IPS-20b (cell line): ENCODE results near the gene AOC2.
"Not testable (repeated sequence)": the region's sequence is repeated elsewhere in the genome, so short reads cannot be mapped to it uniquely, and the experiment has no call there.

Experiments
- H3K27ac ChIP-seq: one replicate; pipeline ENCODE4 v1.5.1; 2013; ENCODE audit warnings: low read length
- H3K27me3 ChIP-seq: 2 replicates; pipeline ENCODE4 v1.6.1; 2013; ENCODE audit warnings: mild to moderate bottlenecking, low read length, inconsistent platforms; ENCODE audit not compliant: insufficient read depth
- H3K36me3 ChIP-seq: 2 replicates; pipeline ENCODE4 v1.6.1; 2013; ENCODE audit warnings: low read depth, mild to moderate bottlenecking, inconsistent platforms, low read length, moderate library complexity; ENCODE audit not compliant: insufficient read depth
- H3K4me1 ChIP-seq: 2 replicates; pipeline ENCODE4 v1.6.1; 2013; ENCODE audit warnings: mild to moderate bottlenecking, control low read depth, inconsistent platforms, low read length, moderate library complexity; ENCODE audit not compliant: insufficient read depth
- H3K4me3 ChIP-seq: 2 replicates; pipeline ENCODE4 v1.5.1; 2013; ENCODE audit warnings: mild to moderate bottlenecking, low read length, inconsistent platforms
- H3K9ac ChIP-seq: 2 replicates; pipeline ENCODE4 v1.6.1; 2013; ENCODE audit warnings: low read depth, mild to moderate bottlenecking, inconsistent platforms, low read length, moderate library complexity
- H3K9me3 ChIP-seq: 2 replicates; pipeline ENCODE4 v1.6.1; 2013; ENCODE audit warnings: mild to moderate bottlenecking, low read depth, low read length, inconsistent platforms; ENCODE audit not compliant: insufficient read depth

The AOC2 gene

GRCh38 chr17:42865638-42866094 is 21.3 kb downstream of the AOC2 start:
- H3K4me1 ChIP-seq, result no peaks in the 10 kb centered on the region
- peaks cover 3% of the 10 kb centered on the region; the same call in 1 of the 2 replicates for H3K9me3 ChIP-seq
- H3K36me3 ChIP-seq, result no peaks in the 10 kb centered on the region
- no peak overlapping the region for H3K9ac ChIP-seq
- H3K27ac ChIP-seq, result no peak overlapping the region
- H3K27me3 ChIP-seq, result no peaks in the 10 kb centered on the region
- H3K4me3 ChIP-seq, result no peak overlapping the region

GRCh38 chr17:42866216-42866615 is 21.8 kb downstream of the AOC2 start:
- Histone ChIP-seq H3K27ac (no peak overlapping the region), H3K4me3 (no peak overlapping the region), H3K9me3 (peaks cover 5% of the 10 kb centered on the region; the same call in 1 of the 2 replicates), H3K27me3 (no peaks in the 10 kb centered on the region), H3K4me1 (no peaks in the 10 kb centered on the region), H3K36me3 (no peaks in the 10 kb centered on the region), H3K9ac (no peak overlapping the region)

GRCh38 chr17:42866631-42867575 is 22.5 kb downstream of the AOC2 start:
- no peak overlapping the region for H3K4me3 ChIP-seq
- H3K27ac ChIP-seq, result no peak overlapping the region
- H3K27me3 ChIP-seq, result no peaks in the 10 kb centered on the region
- H3K9me3 ChIP-seq, result peaks cover 5% of the 10 kb centered on the region; the same call in 1 of the 2 replicates
- no peak overlapping the region for H3K9ac ChIP-seq
- no peaks in the 10 kb centered on the region for H3K36me3 ChIP-seq
- no peaks in the 10 kb centered on the region for H3K4me1 ChIP-seq

GRCh38 chr17:42867694-42868261 is 23.4 kb downstream of the AOC2 start:
- not testable (repeated sequence) for H3K9me3 ChIP-seq, H3K27ac ChIP-seq, H3K4me3 ChIP-seq, H3K27me3 ChIP-seq, H3K9ac ChIP-seq, H3K4me1 ChIP-seq, H3K36me3 ChIP-seq

GRCh38 chr17:42868338-42868737 is 24.0 kb downstream of the AOC2 start:
- no peaks in the 10 kb centered on the region for H3K4me1 ChIP-seq
- no peak overlapping the region for H3K9ac ChIP-seq

GRCh38 chr17:42871647-42872046 is 27.3 kb downstream of the AOC2 start:
- H3K27me3 ChIP-seq, result no peaks in the 10 kb centered on the region
- H3K36me3 ChIP-seq, result no peaks in the 10 kb centered on the region
- no peak overlapping the region for H3K9ac ChIP-seq
- peaks cover 5% of the 10 kb centered on the region; the same call in 1 of the 2 replicates for H3K9me3 ChIP-seq
- H3K4me1 ChIP-seq, result no peaks in the 10 kb centered on the region
- no peak overlapping the region for H3K4me3 ChIP-seq
- no peak overlapping the region for H3K27ac ChIP-seq

More at GRCh38 chr17:42868338-42868737, 24.0 kb downstream of the AOC2 start:
- Histone ChIP-seq H3K9me3 (peaks cover 5% of the 10 kb centered on the region; the same call in 1 of the 2 replicates), H3K27ac (no peak overlapping the region), H3K27me3 (no peaks in the 10 kb centered on the region), H3K36me3 (no peaks in the 10 kb centered on the region), H3K4me3 (no peak overlapping the region)

GRCh38 chr17:42872251-42872965 is 28.0 kb downstream of the AOC2 start:
- Histone ChIP-seq H3K4me3 (no peak overlapping the region), H3K36me3 (no peaks in the 10 kb centered on the region), H3K9me3 (peaks cover 5% of the 10 kb centered on the region; the same call in 1 of the 2 replicates), H3K4me1 (no peaks in the 10 kb centered on the region), H3K27ac (no peak overlapping the region), H3K27me3 (peaks cover 8% of the 10 kb centered on the region), H3K9ac (no peak overlapping the region)

- Histone ChIP-seq H3K4me3 (no peak overlapping the region), H3K9me3 (peaks cover 5% of the 10 kb centered on the region; the same call in 1 of the 2 replicates), H3K4me1 (peaks cover 1% of the 10 kb centered on the region; the same call in 1 of the 2 replicates), H3K9ac (no peak overlapping the region), H3K27me3 (peaks cover 17% of the 10 kb centered on the region), H3K36me3 (no peaks in the 10 kb centered on the region), H3K27ac (no peak overlapping the region)
Measured at GRCh38 chr17:42873315-42873714, 28.9 kb downstream of the AOC2 start.

- H3K27me3 ChIP-seq, result peaks cover 25% of the 10 kb centered on the region
- not testable (repeated sequence) for H3K36me3 ChIP-seq, H3K27ac ChIP-seq, H3K9me3 ChIP-seq, H3K9ac ChIP-seq, H3K4me1 ChIP-seq, H3K4me3 ChIP-seq
Measured at GRCh38 chr17:42873932-42874695, 29.7 kb downstream of the AOC2 start.

- Histone ChIP-seq H3K27me3 (peaks cover 35% of the 10 kb centered on the region), H3K36me3 (no peaks in the 10 kb centered on the region), H3K4me1 (peaks cover 5% of the 10 kb centered on the region; the same call in 1 of the 2 replicates), H3K9ac (no peak overlapping the region), H3K9me3 (no peaks in the 10 kb centered on the region), H3K27ac (no peak overlapping the region), H3K4me3 (no peak overlapping the region)
Measured at GRCh38 chr17:42877037-42877436, 32.7 kb downstream of the AOC2 start.
